Neural crest cell (in vitro differentiated cells): Measurements from ENCODE around the gene LRRC14B. TPM values are rescaled to one million over a fixed set of nuclear protein-coding genes. Genes with fewer than 3 reads are reported as not detected.
A peak's percentile ranks its signal among the peaks of the same experiment; 100 is the strongest.

ENCODE experiments used
- DNase-seq: peaks from one replicate; pipeline ENCODE4 v3.0.0; 2021; ENCODE audit warnings: low read depth, mixed read lengths, low spot score
- H3K27ac Mint-ChIP-seq: one replicate; pipeline ENCODE4 v1.8.0; 2021; ENCODE audit warnings: mild to moderate bottlenecking, mixed read lengths; ENCODE audit not compliant: unreplicated experiment
- H3K27me3 Mint-ChIP-seq: 2 replicates; pipeline ENCODE4 v1.8.0; 2021; ENCODE audit warnings: low read depth, mild to moderate bottlenecking, mixed read lengths
- H3K36me3 Mint-ChIP-seq: 2 replicates; pipeline ENCODE4 v1.8.0; 2021; ENCODE audit warnings: low read depth, mild to moderate bottlenecking, mixed read lengths
- H3K4me1 Mint-ChIP-seq: 2 replicates; pipeline ENCODE4 v1.8.0; 2021; ENCODE audit warnings: mixed read lengths
- H3K4me3 Mint-ChIP-seq: one replicate; pipeline ENCODE4 v1.8.0; 2021; ENCODE audit warnings: mild to moderate bottlenecking, mixed read lengths
- H3K9me3 Mint-ChIP-seq: 2 replicates; pipeline ENCODE4 v1.8.0; 2021; ENCODE audit warnings: mixed read lengths
- CTCF ChIP-seq: fragments of 200-600 bp; sonication (generic); conservative IDR thresholded peaks from 2 replicates; pipeline ENCODE4 v1.5.0; 2021; ENCODE audit warnings: antibody characterized with exemption, mild to moderate bottlenecking
- total RNA-seq: library from RNA; stranded (reverse); gene quantifications from 2 replicates; pipeline ENCODE4 v1.2.1, GENCODE V29; 2021

Gene LRRC14B
- total RNA-seq, 1 donor from 2014 or later: not detected

GRCh38 chr5:187617-188451, 3.5 kb upstream of the LRRC14B start:
- Mint-ChIP-seq H3K9me3 (no peaks in the 10 kb centered on the region), H3K27ac (no peak overlapping the region), H3K4me3 (no peak overlapping the region), H3K27me3 (peaks cover 3% of the 10 kb centered on the region), H3K4me1 (peaks cover 14% of the 10 kb centered on the region), H3K36me3 (no peaks in the 10 kb centered on the region)
- no peak for DNase-seq
- no peak for TF ChIP-seq CTCF

- peak; percentile 91 for DNase-seq
- Mint-ChIP-seq H3K4me1 (peaks cover 14% of the 10 kb centered on the region), H3K27me3 (peaks cover 3% of the 10 kb centered on the region), H3K4me3 (peak overlapping the region; percentile 38), H3K9me3 (no peaks in the 10 kb centered on the region), H3K36me3 (no peaks in the 10 kb centered on the region), H3K27ac (peak overlapping the region; percentile 19)
- peak; percentile 88 for TF ChIP-seq CTCF
Observed at GRCh38 chr5:188488-189481, 2.5 kb upstream of the LRRC14B start.

- Mint-ChIP-seq H3K9me3 (no peaks in the 10 kb centered on the region), H3K4me1 (peaks cover 14% of the 10 kb centered on the region), H3K27me3 (peaks cover 3% of the 10 kb centered on the region), H3K36me3 (no peaks in the 10 kb centered on the region), H3K27ac (no peak overlapping the region), H3K4me3 (no peak overlapping the region)
- TF ChIP-seq CTCF: no peak
- DNase-seq: no peak
Observed at GRCh38 chr5:189486-189885, 1.8 kb upstream of the LRRC14B start.

GRCh38 chr5:189976-190365, 1.3 kb upstream of the LRRC14B start:
- no peak overlapping the region for H3K4me3 Mint-ChIP-seq
- no peaks in the 10 kb centered on the region for H3K9me3 Mint-ChIP-seq
- no peaks in the 10 kb centered on the region for H3K36me3 Mint-ChIP-seq
- no peak for TF ChIP-seq CTCF
- H3K27me3 Mint-ChIP-seq: peaks cover 3% of the 10 kb centered on the region
- peaks cover 14% of the 10 kb centered on the region for H3K4me1 Mint-ChIP-seq
- no peak for DNase-seq
- no peak overlapping the region for H3K27ac Mint-ChIP-seq

GRCh38 chr5:190366-191035, 794 bp upstream of the LRRC14B start:
- H3K27ac Mint-ChIP-seq: peak overlapping the region; percentile 76
- no peaks in the 10 kb centered on the region for H3K36me3 Mint-ChIP-seq
- TF ChIP-seq CTCF: no peak
- H3K4me1 Mint-ChIP-seq: peaks cover 14% of the 10 kb centered on the region
- H3K4me3 Mint-ChIP-seq: no peak overlapping the region
- H3K27me3 Mint-ChIP-seq: peaks cover 3% of the 10 kb centered on the region
- no peak for DNase-seq
- no peaks in the 10 kb centered on the region for H3K9me3 Mint-ChIP-seq
